IPS DF 4.7 (cell line): ENCODE measurements around the gene PLCL2.

Experiments
- DNase-seq: peaks from one replicate; pipeline ENCODE4 v3.0.0-alpha.2; 2013; ENCODE audit warnings: low spot score; ENCODE audit errors: extremely low read depth

Gene PLCL2

GRCh38 chr3:16884748-16885592 is at the start of gene PLCL2:
PLCL2 (plus strand) TSS chr3:16884955; CDS start chr3:16885040, 85 bp downstream.
- DNase-seq = no peak

DNA sequence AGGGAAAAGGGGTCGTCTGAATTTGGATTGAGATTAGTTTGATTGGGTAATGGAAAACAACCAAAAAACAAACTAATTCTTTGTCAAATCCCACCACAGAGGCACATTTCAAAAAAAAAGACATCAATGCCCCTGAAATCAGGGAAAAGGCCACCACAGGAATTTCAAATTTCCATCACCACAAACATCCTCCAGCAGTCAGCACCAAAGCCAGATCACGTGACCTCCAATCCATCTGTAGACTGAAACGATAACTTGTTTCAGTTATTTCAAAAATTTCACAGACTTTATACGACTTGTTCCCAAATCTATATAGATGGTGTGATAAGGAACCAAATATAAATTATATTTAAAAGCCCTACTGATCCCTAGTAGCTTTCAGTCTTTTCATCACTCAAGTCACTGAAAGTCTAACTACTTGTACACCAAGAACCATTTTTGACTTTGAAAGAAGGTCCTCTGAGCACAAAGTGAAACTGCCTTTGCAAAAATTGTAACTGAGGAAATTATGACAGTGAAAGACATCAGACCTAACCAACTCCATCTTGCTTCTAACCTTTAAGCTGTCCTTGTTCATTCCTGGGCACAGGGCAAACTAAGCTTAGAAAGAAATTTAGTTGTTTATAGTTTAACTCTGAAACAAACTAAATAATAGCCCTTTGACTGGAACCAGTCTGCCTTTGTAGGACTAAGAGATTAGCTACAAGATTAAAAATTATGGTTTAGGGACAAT is 48.1 kb upstream of the PLCL2 start:
- no peak for DNase-seq

DNA sequence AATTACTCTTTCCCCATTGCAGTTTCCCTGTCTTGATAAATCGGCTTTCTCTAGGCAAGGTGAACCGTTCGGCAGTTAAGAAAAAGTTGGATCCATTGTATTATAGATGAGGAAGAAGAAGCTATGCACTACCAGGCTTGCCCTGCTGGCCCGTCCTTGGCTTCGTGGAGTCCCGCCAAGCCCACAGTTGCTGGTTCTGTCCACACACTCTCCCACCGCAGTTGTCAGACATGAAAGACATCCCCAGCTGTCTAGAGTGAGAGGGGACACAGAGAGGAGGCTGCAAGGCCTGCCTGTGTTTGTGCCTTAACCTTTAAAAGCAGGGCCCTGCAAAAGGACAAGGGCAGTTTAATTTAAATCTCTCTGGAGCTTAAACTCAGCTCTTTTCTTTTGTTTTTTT is 47.2 kb upstream of the PLCL2 start:
- DNase-seq = no peak

DNA sequence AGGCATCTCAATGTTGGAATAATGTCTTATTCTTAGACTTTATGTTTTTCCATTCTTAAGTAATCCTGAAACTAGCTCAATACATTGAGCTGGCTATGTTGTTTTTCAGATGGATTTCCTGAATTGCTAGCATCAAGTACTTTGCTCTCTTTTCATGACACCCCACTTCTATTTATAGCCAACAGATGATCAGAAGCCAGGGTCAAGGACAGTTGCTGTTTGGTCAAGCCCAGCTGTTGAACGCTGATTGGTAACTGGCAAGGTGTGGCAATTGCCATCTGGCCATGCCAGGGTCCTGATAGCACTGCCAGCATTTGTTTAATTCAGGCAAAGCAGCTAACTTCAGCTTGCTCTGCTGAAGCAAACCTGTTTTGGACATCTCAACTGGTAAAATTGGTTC is 46.2 kb upstream of the PLCL2 start:
- no peak for DNase-seq

DNA sequence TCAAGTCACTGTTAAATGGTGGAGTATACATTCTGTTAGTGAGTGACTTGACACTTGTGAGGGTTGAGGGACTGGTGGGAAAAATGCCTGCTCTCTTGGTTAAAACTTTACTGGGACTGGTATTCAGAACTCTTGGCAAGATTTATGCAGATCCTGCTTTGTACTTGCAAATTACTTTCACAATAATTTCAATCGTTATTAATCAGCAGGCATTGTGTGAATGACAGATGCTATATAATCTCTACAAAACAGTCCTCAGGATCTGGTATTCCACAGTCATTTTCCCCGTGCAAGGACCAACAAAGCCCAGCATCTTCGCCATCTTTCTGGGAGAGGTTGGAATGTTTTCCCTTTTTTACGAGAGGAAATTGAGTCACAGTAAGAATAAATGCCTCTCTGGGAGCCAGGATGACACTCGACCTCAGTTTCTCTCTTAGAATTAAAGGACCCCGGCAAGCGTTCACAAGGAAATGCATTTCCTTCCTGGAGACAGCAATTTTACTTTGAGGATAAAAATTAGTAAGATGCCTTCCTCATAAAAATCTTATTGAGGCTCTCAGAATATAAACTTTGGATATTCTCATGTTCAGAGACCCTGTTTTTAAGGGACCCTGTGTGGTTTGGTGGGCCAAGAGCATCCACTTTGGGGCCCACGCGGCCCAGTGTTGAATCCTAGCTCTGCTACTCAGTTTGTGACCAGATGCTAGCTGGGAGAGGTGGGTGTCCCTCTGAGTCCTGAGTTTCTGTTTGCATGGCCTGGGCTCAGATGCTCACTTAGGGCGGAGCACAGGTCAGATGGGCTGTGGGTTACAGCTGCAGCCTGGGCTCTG is 45.3 kb upstream of the PLCL2 start:
- no peak for DNase-seq

- DNase-seq = no peak
Measured at GRCh38 chr3:16840101-16840424, 44.7 kb upstream of the PLCL2 start.

DNA sequence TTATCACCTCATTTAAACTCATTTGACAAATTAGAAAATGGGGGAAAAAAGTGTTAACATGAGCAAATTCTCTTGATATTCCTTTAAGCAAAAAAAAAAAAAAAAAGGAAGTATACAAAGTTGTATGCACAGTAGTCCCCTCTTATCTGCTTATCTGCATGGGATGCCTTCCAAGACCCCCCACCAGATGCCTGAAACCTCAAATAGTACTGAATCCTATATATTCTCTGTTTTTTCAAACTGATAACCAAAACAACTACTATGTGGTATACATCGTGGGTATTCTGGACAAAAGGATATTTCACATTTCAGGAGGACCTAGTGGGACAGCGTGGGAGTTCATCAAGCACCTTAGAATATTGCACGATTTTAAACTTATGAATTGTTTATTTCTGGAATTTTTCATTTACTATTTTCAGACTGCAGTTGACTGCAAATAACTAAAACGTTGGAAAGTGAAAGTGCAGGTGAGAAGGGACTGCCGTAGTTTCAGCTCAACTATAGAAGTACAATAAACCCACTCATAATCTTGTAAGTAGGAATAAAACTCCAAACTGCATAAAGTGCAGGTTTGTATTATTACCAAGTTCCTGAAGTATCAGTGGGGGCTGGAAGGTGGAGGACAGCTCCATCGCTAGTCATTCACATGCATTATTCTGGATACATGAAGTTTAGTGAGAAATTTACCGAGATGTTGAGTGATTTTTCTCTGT is 43.6 kb upstream of the PLCL2 start:
- DNase-seq = no peak

DNA sequence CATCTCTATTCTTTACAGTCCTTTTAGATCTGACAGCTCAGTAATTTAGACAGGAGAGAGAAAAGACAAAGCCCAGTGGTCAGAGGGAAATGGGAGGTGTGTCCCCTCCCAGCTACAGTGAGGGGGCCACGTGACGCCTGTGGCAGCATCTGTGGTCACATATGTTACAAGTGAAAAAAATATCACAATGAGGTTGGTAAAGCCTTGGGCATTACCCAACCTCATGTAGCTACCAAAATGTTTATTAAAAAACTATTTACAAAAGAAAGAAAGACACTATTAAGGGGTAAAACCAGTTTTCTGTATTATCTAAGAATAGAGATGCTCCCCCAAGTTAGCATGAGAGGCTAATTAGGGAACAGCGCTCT is 42.9 kb upstream of the PLCL2 start:
- no peak for DNase-seq

- no peak for DNase-seq
Measured at GRCh38 chr3:16842272-16843270, 42.2 kb upstream of the PLCL2 start.

DNA sequence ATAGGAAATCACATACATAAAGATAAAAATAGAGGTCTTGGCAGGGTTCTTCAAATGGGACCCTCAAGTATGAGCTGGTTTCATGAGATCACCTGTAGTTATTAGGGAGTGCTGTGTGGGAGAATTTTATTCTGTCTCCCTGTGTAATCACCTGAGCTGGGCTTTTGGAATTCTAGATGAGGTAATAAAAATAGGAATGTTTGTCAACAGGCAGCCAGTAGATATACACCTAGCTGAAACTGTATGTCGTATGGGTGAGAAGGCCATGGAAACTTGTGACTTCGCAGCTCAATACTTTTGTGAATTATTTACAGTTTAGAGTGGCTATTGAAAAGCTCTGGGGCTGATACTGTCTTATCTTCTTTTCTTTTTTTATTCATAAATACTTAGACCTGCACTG is 40.5 kb upstream of the PLCL2 start:
- DNase-seq = no peak

DNA sequence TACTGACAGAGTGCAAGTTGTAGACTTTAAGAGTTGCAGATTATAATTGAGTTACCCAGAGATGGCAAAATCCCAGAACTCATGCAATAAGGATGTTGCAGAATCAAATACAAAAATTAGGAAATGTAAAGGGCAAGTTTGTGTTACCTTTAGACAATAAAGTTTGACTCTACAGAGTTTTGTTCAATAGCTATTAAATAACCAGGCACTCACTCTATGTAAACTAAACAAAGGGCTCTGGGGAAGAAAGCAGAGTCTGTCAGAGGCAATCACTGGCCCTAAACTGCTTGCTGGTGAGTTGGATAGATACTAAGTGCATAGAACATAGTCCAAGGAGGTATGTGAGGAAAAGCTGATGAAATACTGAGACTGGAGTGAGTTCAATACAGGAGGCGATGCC is 40.0 kb upstream of the PLCL2 start:
- no peak for DNase-seq

- no peak for DNase-seq
Measured at GRCh38 chr3:16846373-16847080, 38.2 kb upstream of the PLCL2 start.

GRCh38 chr3:16848007-16848406 is 36.7 kb upstream of the PLCL2 start:
- DNase-seq = no peak

GRCh38 chr3:16849229-16849628 is 35.5 kb upstream of the PLCL2 start:
- DNase-seq = no peak

DNA sequence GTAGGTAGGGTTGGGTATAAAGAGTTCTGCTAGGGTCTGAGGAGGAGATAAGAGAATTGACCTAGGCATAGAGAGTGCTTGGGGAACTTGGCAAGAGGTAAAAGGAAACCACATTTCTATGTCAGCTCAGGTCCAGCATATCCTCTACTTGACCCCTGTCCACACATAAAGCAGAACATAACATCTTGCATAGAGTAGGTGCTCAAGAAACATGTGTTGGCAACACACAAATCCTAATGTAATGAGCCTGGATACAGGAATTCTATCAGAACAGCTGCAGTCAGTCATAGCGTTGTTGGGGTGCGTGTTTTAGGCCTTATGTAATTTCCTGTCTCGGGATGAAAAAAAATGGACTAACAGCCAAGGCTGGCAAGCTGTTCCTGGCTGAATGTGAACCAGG is 35.0 kb upstream of the PLCL2 start:
- no peak for DNase-seq

DNA sequence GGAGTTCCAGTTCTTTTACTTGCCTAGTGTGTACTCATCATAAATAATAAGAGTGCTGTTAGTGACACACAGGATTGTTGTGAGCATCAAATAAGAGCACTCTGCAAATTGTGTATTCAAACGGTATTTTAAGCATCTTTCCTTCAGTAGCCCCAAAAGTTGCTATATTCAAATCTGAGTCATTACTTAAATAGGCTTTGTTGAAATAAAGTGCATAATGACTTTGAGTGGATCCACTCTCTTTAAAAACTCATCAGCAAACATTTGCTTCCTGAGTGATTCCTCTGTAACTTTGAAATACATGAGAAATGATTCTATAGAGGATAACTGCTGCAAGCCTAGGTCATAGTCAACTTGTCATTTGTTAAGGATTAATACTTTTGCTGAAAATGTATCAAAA is 29.3 kb upstream of the PLCL2 start:
- no peak for DNase-seq

DNA sequence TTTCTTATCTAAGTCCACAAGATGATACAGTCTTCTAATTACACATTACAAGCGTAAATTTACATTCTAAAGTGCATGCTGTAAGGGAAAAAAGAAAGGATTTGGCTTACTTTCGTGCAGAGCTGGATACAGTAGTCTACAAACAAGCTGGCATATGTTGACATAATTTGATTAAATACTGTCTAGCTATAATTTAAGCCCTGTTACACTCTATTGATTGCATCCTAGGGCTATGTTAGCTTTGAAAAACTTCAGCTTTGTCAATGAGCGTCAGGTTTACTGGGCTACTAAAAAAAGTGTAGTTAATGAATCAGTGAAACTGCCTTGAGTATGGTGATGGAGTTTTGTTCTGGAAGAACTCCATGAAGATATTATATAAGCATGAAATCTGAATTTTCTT is 24.5 kb upstream of the PLCL2 start:
- no peak for DNase-seq

GRCh38 chr3:16861432-16861831 is 23.3 kb upstream of the PLCL2 start:
- DNase-seq = no peak

- no peak for DNase-seq
Measured at GRCh38 chr3:16864610-16865313, 20.0 kb upstream of the PLCL2 start.
